Activated CD8-positive, alpha-beta memory T cell treated with anti-CD3 and anti-CD28 coated beads for 48 hours (primary cell): ENCODE data around the gene NTRK2.

ENCODE experiments used
- DNase-seq, 3 experiments: peaks; one replicate each; pipeline ENCODE4 v3.0.0-alpha.2; 2020; ENCODE audit warnings: low read depth in 2 of 3, low spot score in 2 of 3

Gene NTRK2

DNA sequence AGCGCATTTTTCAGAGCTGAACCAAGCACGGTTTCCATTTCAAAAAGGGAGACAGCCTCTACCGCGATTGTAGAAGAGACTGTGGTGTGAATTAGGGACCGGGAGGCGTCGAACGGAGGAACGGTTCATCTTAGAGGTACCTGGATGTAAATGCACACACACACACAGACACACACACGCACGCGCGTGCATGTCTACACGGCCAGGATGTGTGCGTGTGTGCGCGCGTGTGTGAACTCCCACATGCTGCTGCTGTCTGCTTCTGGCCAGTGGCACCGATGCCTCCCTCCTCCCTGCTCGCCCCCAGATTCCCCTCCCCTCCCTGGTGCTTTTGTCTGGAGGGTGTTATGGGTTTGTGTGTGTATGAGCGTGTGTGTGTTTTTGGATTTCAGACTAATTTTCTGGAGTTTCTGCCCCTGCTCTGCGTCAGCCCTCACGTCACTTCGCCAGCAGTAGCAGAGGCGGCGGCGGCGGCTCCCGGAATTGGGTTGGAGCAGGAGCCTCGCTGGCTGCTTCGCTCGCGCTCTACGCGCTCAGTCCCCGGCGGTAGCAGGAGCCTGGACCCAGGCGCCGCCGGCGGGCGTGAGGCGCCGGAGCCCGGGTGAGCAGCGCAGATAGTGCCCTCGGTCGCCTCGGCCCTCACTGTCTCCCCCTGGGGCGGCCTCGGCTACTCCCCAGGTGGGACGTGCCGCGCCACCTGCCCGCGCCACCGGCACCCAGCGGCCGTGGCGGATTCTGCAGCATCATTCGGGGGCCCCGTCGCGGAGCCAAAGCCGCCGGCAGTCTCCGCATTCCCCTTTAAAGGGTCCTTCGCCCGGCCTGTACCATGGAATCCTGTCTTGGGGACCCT, at the start of gene NTRK2:
Gene NTRK2, plus strand, starts transcription at position 442 of the 850 bp plus-strand sequence. CDS start 1,020 bp downstream, outside the sequence.
- DNase-seq, result no peak

DNA sequence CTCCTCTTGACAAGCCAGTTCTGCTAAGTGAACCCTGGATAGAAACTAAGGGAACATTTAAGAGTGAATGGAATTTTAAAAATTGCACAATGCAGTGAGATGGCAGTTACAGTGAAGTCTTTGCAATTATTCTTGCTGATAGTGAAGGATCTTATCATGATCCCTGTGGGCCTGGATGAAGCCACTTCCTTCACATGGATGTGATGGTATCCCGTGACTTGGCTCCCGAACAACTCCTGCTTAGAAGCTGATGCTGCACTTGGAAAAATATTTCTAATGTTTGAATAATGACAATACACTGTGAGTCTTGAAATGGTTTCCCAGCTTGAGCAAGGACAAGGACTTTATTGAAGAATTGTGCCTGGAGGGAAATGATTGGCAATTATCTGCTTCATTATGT, 49.2 kb upstream of the NTRK2 start:
- DNase-seq, result no peak

DNA sequence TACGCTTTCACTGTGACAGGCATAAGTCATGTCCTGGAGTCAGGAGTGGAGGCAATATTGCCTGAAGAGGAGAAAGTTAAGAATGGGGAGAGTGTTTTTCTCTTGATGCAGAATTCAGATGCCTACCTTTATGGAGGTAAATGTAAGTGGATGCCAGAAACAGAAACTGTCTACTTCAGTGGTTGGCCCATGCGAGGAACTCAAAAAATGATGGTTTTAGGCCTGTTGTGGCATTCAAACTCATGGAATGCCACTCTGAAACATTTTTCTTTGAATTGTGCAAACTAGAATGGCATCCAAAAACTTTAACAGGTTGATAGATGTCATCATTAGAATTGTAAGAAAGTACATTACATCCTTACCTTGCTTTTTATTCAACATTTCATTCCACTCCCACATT, 47.7 kb upstream of the NTRK2 start:
- no peak for DNase-seq

DNA sequence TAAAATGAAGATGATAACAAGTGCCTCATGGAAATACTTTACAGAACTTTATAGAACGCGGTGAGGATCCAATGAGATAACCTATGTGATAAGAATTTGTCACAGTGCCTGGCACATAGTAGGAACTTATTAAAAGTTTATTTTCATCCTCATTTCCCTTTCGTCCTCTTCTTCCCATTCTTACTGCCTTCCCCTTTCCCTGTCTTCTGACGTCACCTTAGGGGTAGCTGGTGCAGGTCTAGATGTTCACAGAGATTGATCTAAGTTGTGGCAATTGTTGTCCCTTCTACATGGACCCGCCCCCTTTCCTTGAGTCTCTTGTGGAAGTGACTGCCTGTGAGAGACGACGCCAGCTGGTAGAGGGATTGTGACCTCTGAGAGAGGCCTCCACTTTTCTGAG, 46.5 kb upstream of the NTRK2 start:
- no peak for DNase-seq

DNA sequence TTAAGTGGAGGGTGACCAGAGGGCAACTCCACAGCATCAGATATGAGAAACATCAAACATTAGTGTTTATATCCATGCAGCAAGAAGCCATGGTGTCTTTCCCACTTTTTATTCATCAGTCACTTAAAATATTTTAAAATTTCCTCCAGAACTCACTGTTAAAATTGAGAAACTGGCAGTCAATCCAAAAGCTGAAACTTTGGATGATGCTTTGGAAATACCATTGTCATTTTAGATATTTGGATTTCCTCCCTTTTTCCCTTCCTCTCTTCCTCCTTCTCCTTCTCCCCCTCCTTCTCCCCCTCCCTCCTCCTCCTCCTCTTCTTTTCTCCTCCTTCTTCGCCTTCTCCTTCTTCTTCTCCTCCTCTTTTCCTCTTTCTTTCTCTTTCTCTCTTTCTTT, 33.1 kb upstream of the NTRK2 start:
- no peak for DNase-seq

DNA sequence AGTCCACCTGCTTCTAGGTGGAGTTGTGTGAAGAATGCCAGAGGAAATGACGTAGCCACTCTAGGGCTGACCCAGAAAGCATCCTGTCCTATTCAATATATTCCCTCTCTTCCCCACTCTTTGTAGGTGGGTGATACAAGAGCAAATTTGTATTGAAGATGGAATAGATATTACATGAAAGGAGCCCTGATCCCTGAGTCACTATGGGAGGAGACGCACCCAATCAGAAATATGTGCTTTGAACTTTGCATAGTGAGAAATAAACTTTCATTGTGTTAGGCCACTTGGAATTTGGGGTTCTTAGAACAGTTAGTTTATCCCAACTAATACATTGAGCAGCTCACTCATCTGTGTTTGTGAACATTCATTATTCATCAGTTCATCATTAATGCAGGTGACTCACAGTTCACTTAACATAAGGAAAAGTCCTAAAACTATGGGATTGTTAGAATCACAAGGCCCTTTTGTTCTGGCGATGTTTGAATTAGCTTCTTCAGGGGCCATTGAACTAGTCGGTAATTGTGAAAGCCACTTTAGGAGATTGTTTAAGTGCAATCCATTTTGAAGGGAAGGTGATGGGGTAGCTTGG, 26.9 kb upstream of the NTRK2 start:
- DNase-seq, result no peak

DNA sequence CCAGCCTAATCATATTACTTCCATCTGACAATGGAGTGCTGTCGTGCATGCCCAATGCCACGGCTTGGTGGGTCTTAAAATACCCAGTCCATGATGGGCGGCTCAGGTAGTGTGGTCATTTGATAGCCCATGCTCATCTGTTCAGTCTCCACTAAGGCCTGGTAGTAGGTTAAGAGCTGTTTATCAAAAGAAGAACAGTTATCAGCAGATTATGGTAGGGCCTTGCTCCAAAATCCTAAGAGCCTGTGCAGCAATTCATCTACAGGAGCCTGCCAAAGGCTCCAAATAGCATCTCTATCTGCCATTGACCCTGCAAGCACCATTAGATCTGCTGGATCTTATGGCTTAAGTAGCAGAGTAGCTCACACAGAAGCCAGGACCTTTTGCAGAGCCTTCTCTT, 21.8 kb upstream of the NTRK2 start:
- DNase-seq, result no peak

DNA sequence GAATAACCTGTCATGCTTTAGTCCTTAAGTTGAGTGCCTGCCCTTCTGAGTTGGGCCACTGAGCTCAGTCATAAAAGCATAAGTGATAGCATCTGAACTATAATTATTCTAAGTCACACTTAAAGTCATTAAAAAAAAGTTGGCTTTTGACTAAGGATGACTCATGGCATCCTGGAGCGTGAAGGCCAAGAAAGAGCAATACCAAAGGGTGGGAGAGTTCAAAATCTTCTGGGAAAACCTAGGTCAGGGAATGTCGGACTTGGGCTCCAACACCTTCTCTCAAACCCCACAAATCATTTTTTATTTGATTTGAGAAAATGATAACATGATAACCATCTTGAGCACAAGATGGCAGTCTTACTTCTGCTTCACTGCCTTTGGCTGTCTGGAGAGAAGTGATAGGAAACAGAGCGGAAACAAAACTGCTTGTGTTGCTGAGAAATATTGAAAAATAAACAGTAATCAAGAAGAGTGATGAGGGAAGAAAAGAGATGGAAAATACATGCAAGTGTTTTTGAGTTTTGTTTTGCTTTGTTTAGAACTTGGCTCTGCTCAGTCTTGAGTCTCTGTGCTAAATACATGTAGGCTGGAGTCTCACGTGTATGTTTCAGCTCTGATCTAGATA, 16.9 kb upstream of the NTRK2 start:
- no peak for DNase-seq

DNA sequence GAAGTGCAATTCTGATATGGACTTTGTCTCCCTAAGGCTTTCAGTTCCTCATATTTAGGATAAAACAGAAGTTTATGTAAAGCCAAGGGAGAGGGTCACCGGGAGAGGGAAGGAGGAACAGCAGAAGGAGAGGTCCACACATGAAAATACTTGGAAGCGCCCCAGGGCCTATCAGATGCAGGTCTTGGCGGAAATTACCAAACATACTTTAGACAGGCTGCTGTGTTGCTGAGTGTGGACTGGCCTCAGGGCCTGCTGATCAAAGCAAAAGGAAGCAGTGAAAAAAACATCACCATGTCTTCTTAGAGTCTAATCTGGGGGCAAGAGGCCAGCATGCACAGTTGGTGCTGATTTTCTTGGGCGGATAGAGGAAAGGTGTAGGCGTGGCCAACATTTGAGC, 14.1 kb upstream of the NTRK2 start:
- DNase-seq, result no peak

DNA sequence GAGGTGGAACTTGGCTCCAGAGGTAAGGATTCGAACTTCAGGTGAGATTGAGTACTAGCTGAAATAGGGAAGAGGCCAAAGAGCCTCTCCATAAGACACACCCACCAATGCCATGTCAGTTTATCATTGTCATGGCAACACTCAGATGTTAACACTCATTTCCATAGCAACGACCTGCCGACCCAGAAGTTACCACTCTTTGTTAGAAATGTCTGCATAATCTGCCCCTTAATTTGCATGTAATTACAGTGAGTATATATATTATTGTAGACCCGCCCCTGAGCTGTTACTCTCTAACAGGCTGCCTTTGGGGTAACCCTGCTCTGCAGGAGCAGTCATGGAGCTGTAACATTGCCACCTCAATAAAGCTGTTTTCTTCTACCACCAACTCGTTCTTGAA, 10.2 kb upstream of the NTRK2 start:
- no peak for DNase-seq

DNA sequence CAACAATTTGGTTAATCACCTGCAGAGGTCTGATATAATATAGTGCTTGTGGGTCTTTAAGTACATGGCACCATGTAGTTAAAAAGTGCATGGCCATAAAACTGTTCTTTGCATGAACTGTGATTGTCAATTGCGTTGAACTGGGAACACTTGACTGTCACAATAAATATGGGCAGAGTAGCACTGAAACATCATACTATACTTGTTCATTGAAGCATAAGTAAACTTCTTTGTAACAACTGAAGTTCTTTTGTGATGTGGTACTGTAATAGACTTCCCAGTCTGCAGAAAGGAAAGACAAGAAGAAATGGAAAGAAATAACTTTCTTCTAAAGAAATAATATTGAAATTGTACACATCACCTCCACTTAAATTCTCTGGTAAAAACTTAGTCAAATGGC, 9.8 kb upstream of the NTRK2 start:
- DNase-seq, result no peak

DNA sequence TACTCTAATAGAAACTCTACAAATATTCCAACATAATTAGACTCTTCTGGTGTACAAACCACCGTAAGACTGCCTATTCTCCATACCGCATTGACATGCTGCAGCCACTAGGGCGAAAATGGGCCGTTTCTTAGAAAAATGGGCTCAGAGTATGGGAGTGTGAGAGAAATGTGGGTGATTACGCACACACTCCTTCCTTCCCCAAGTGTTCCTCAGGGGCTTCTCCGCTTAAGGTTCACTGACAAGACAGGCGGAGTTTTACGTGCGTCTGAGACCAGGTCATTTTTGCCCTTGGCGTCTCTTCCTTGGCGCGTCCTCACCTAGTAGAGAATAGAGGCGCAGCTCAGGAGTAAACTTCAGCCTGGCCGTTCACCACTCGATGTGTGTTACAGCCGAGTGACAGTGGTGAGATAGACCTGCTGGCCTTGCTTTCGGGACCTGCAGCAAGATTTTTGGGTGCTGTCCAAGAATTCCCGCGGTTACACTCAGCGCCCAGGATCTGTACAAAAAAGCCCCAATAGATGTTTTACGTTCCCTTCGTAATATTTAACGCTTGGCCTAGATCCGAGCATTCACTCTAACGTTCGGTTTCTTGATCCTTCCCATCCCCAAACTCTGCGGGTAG, 1.8 kb upstream of the NTRK2 start:
- DNase-seq, result no peak

DNA sequence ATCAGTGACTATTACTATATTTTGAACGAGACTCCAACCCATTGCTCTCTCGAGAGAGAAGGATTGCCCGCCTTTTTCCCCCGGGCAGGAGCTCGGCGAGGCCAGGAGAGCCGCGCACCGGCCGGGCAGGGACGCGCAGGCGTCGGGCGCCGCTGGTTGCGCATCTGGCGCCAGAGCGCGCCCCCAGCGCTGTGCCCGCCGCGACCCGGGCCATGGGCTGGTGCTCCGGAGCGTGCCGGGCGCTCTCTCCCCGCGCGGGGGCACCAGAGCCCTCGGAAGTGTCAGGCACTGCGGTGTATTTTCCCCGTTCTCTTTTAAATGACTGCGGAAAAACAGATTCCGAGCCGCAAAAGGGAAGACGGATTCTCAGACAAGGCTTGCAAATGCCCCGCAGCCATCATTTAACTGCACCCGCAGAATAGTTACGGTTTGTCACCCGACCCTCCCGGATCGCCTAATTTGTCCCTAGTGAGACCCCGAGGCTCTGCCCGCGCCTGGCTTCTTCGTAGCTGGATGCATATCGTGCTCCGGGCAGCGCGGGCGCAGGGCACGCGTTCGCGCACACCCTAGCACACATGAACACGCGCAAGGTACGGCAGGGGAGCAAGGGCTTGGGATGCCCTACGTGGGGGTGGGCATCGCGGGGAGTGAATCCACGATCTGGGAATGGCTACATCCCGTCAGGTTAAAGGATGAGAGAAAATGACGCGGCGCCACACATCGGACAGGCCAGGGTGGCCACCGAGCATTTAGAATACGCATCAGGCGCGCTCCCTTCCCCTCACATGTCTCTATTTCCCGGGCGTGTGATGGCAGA, 1.1 kb upstream of the NTRK2 start:
- DNase-seq, result peak in 1 of 3 experiments; percentile 29

DNA sequence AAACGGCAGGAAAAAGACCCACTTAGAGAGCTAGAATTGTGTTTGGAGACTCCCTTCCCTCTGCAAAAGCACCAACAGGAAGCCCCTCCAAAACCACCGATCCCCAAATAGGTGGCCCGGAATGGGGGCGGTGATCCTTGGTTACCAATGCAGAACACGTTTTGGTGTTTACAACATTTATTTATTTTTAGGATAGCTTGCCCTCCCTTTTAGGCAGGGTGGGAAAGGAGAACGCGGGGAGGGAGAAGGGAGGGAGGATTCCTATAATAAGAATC, 579 bp upstream of the NTRK2 start:
- no peak for DNase-seq

DNA sequence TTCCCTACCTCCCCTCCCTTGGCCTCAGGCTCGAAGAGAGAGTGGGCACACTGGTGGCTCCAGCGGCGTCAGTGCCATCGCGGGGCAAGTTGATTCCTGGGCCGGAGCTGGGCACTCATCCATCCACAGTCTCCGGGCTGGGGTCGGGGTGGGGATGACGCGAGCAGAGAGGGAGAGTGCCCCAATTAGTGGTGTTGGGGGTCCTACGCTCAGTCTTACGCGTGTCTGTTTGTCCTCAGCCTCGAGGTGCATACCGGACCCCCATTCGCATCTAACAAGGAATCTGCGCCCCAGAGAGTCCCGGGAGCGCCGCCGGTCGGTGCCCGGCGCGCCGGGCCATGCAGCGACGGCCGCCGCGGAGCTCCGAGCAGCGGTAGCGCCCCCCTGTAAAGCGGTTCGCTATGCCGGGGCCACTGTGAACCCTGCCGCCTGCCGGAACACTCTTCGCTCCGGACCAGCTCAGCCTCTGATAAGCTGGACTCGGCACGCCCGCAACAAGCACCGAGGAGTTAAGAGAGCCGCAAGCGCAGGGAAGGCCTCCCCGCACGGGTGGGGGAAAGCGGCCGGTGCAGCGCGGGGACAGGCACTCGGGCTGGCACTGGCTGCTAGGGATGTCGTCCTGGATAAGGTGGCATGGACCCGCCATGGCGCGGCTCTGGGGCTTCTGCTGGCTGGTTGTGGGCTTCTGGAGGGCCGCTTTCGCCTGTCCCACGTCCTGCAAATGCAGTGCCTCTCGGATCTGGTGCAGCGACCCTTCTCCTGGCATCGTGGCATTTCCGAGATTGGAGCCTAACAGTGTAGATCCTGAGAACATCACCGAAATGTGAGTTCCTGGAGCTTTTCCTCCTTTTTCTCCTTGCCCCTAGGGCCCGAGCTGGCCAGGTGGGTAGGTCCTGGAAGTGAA, 861 bp downstream of the NTRK2 start:
- DNase-seq, result no peak

DNA sequence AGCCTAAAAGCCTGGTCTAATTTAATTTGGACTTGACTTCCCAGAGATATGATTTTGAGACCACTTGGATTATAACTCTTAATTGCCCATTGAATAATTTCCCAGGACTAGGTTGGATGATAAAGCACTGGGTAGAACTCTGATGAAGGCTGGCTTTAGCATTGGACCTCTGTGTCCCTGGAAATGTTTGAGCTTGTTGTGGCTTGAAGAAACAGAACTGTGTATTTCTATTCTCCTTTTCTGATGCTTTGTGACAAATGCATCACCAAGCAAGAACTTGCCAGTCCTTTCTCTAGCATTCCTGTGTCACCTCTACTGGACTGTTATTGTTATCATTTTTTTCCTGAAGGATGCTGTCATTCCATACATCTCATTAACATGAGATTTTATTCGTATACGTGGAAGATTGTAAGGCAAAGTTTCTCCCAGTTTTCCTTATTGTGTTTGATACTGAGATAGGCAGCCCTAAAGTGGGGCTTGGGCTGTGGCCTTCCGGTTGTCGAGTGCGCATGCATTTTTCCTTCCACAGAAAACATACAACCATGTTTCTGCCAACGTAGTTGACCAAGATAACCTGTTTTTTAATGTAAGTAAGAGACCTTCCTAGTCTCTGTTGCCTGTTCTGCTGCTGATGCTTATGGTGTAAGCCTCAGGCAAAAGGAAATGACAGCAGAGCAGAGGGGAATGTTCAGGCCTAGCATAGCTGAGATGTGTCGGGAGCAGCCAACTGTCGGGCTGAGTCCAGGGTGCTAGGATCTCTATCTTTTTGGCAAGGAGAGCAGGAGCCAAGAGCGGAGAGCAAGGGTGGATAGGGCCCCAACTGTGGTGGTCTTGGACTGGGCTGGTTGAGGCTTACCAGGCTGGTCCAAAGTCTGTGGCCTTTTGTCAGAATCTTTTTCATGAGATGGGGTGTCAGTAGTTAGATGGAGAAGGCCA, 2.3 kb downstream of the NTRK2 start:
- DNase-seq, result no peak

DNA sequence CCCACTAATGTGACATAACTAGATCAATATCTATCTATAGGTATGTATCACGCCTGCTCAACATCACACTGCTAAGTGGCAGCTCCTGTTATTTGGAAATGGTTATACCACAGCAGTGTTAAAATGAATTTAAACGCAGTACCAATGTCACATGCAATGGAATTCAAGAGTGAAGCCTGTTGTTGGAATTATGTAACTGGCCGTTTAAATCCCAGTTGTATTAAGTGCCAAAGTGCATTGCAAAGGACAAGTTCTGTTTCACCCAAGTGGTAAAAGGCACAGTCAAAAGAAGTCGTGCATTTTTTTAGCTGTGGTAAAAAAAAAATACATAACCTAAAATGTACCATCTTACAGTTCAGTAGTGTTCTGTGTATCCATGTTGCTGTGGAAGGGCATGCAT, 4.3 kb downstream of the NTRK2 start:
- no peak for DNase-seq

DNA sequence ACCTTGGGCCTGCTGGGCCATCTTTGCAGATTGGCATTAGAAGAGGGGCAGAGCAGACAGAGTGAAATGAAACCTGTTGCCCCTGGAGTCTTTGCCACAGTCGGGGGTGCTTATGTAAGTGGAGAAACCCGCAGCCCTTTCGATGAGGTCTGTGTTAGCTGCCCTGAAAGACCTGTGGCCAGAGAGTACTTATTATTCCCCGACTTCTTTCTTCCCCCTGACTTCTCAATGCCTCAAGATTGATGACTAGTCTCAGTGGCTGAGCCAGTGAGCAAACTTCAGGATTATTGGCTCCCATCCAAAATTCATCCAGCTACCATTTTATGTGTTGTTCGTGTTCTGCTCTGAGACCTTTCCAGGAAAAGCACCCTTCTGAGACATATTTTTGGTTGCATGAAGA, 7.6 kb downstream of the NTRK2 start:
- no peak for DNase-seq

DNA sequence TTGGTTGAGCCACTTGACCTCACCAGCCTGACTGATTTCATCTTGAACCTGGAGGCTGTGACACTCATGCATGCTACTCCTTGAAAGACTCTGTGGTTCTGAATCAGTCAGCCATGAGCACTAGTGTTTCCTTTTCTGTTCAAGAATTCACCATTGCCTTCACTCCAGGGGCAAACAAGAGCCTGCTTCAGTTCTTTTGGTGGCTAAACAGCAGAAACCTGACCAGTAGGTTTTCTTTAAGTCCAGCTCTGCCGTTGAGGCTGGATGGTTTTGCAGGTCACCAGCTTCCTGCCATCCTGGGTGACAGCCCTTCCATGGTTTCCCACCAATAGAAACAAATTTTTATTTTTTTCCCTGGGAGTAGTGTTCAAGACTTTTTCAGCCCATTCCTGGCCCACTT, 10.0 kb downstream of the NTRK2 start:
- DNase-seq, result no peak
